GM12878 (cell line): ENCODE data around the gene MARCHF10. TPM values are rescaled to one million over a fixed set of nuclear protein-coding genes. Genes with fewer than 3 reads are reported as not detected.

Experiments used
- ATAC-seq: fragments of 200-7000 bp; cut with Tn5 transposase; 3 replicates; pipeline ENCODE4 v1.9.1; 2020; ENCODE audit warnings: mild to moderate bottlenecking, moderate library complexity
- BruUV-seq: library from RNA; stranded (reverse); fragments of 400-500 nt; replicated peaks from 2 replicates; lab custom pipeline; 2021; lab: Mats Ljungman, UMichigan
- CTCF ChIA-PET: fragments of 300-600 bp; sonication (Branson Sonifier 250); formaldehyde crosslinking; extraction: SDS; loops from one replicate; lab custom pipeline; 2021; ENCODE audit warnings: inconsistent platforms; lab: Yijun Ruan, JAX
- POLR2A ChIA-PET: fragments of 350-600 bp; formaldehyde crosslinking; extraction: SDS; loops from one replicate; lab custom pipeline; 2021; ENCODE audit warnings: inconsistent platforms; lab: Charles Lee
- RAD21 ChIA-PET: fragments of 300-600 bp; sonication (Branson Sonifier 250); formaldehyde crosslinking; loops from one replicate; lab custom pipeline; 2023; ENCODE audit warnings: antibody characterized with exemption; ENCODE audit not compliant: unreplicated experiment; lab: Charles Lee
- SMC1A ChIA-PET: fragments of 300-600 bp; sonication (Branson Sonifier 250); formaldehyde crosslinking; loops from one replicate; lab custom pipeline; 2023; ENCODE audit not compliant: unreplicated experiment, uncharacterized antibody; lab: Charles Lee
- DNase-seq: peaks from one replicate; pipeline ENCODE4 v3.0.0-alpha.2; 2011; ENCODE audit warnings: low read depth, low spot score
- FAIRE-seq: peaks from 3 replicates; lab custom pipeline; 2011; peaks lifted over from hg19 to GRCh38; lab: Jason Lieb, UNC
- H2AFZ ChIP-seq: 2 replicates; pipeline ENCODE4 v1.6.0; 2011; ENCODE audit warnings: low read depth, low read length, control low read depth; ENCODE audit not compliant: control insufficient read depth
- H3K27ac ChIP-seq: 2 replicates; pipeline ENCODE4 v1.5.1; 2011; ENCODE audit warnings: control low read depth; ENCODE audit not compliant: control insufficient read depth, insufficient read depth
- H3K27me3 ChIP-seq, 2 experiments: replicated peaks in 1 of 2; 2 replicates each; pipeline versions ENCODE4 v1.6.0 to v1.6.1; 2011; ENCODE audit warnings: low read length in 1 of 2; ENCODE audit not compliant: control insufficient read depth in 2 of 2, insufficient read depth in 2 of 2
- H3K36me3 ChIP-seq, 2 experiments: 2 replicates each; pipeline ENCODE4 v1.5.1; 2011; ENCODE audit warnings: low read length in 1 of 2; ENCODE audit not compliant: control insufficient read depth in 2 of 2, insufficient read depth in 2 of 2
- H3K4me1 ChIP-seq: 2 replicates; pipeline ENCODE4 v1.6.1; 2011; ENCODE audit warnings: mild to moderate bottlenecking, low read length, moderate library complexity, mixed read lengths; ENCODE audit not compliant: control insufficient read depth, insufficient read depth
- H3K4me2 ChIP-seq: 2 replicates; pipeline ENCODE4 v1.6.0; 2011; ENCODE audit warnings: control low read depth; ENCODE audit not compliant: control insufficient read depth, insufficient read depth
- H3K4me3 ChIP-seq: fragments of 200-600 bp; sonication (generic); 2 replicates; pipeline ENCODE4 v1.5.1; 2016
- H3K79me2 ChIP-seq: 2 replicates; pipeline ENCODE4 v1.6.0; 2011; ENCODE audit warnings: low read length; ENCODE audit not compliant: control insufficient read depth, insufficient read depth
- H3K9ac ChIP-seq: 2 replicates; pipeline ENCODE4 v1.8.0; 2011; ENCODE audit warnings: low read length, control low read depth, mixed read lengths; ENCODE audit not compliant: control insufficient read depth, insufficient read depth
- H3K9me3 ChIP-seq: replicated peaks from 3 replicates; pipeline ENCODE4 v1.5.1; 2011; ENCODE audit warnings: mild to moderate bottlenecking, low read length; ENCODE audit not compliant: control insufficient read depth, insufficient read depth
- H4K20me1 ChIP-seq: 2 replicates; pipeline ENCODE4 v1.6.0; 2011; ENCODE audit not compliant: control insufficient read depth, insufficient read depth
- BRCA1 ChIP-seq: IDR thresholded peaks from 2 replicates; pipeline ENCODE4 v1.6.1; 2011; ENCODE audit warnings: low read depth, low read length, improper control_type of control experiment
- CHD2 ChIP-seq: IDR thresholded peaks from 2 replicates; pipeline ENCODE4 v1.6.1; 2011; ENCODE audit warnings: low read depth, low read length, improper control_type of control experiment, borderline replicate concordance
- GABPA ChIP-seq: IDR thresholded peaks from 2 replicates; pipeline ENCODE4 v1.6.1; 2014; ENCODE audit warnings: antibody characterized with exemption, low read depth, mild to moderate bottlenecking, inconsistent platforms
- LARP7 ChIP-seq: fragments of 450-650 bp; IDR thresholded peaks from 2 replicates; pipeline ENCODE4 v1.6.1; 2017; ENCODE audit warnings: mild to moderate bottlenecking
- TCF3 ChIP-seq: IDR thresholded peaks from 2 replicates; pipeline ENCODE4 v1.6.1; 2012; ENCODE audit warnings: low read depth, mild to moderate bottlenecking, low read length, borderline replicate concordance; ENCODE audit not compliant: insufficient read depth
- whole genome bisulfite sequencing: methylation state at CpG from one replicate; pipeline ENCODE4 v1.1.6; 2016; ENCODE audit warnings: low lambda C conversion rate; ENCODE audit not compliant: insufficient replicate concordance, insufficient coverage; ENCODE audit errors: missing lambda C conversion rate; 5-methylcytosine and 5-hydroxymethylcytosine counted together
- in situ Hi-C: fragments of 300-500 bp; cut with MboI; formaldehyde crosslinking; loops from 9 replicates; pipeline ENCODE4 v1.14.3; 2018; ENCODE audit warnings: mixed read lengths
- intact Hi-C: fragments of 100-400 bp; cut with micrococcal nuclease; formaldehyde crosslinking; loops from one replicate; pipeline ENCODE4 v1.14.2; 2022; ENCODE audit not compliant: unreplicated experiment
- polyA plus RNA-seq, 11 experiments: library from polyadenylated mRNA; depleted of rRNA in 4 of 11; unstranded in 6 of 11; stranded (reverse) in 5 of 11; fragments of >200 nt; fragmentation: Nextera tagmentation in 4 of 11; fragmentation: Illumina TruSeq in 1 of 11; extraction: Ambion mirVana in 4 of 11; extraction: Trizol in 1 of 11; gene quantifications; 1 replicate in 1 of 11; 2 replicates in 10 of 11; pipeline versions ENCODE4 v1.2.1 to v1.2.3, GENCODE V29; 2011 to 2016; ENCODE audit warnings: inconsistent platforms in 2 of 11, missing spikeins in 2 of 11, low read depth in 1 of 11
- total RNA-seq, 4 experiments: library from RNA; depleted of rRNA in 3 of 4; stranded (reverse); fragments of >200 nt in 3 of 4; fragmentation: Illumina TruSeq in 1 of 4; extraction: Trizol in 1 of 4; gene quantifications; 2 replicates each; pipeline versions ENCODE4 v1.2.1 to v1.2.3, GENCODE V29; 2013 to 2021
- TF ChIP-seq, protein P1 (sequence below): IDR thresholded peaks from 2 replicates; pipeline ENCODE4 v1.6.1; 2012; ENCODE audit warnings: low read depth, low read length, improper control_type of control experiment

Gene MARCHF10
- total and polyA plus RNA-seq, 10 of the 15 experiments (the other 5 are each of a cell fraction or from before 2014, with no cell fraction given): 0.11 to 0.24 TPM; not detected in 8

DNA sequence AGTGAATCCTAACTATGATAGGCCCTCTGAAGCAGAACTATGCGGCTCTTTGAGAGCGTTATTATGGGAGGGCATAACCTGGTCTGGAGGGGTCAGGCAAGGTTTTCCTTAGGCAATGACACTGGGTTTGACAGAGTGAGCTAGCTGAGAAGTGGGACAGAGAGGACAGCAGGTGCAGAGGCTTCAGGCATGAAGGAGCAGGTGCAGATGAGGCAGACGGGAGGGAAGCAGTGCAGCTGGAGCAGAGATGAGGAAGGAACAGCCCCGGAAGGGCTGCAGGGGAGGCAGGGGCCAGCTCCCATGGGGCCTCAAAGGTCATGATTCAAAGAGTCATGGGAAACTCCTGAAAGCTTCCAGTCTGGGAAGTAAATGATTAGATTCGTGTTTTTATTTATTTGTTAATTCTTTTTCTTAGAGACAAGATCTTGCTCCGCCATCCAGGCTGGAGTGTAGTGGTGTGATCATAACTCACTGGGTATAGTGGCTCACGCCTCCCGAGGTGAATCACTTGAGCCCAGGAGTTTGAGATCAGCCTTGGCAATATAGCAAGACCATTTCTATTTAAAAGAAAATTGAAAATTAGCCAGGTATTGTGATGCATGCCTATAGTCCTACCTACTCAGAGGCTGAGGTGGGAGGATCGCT, 5.4 kb downstream of the MARCHF10 start (continued):
- TF ChIP-seq TCF3: no peak
- no peak for TF ChIP-seq GABPA
- no peak for TF ChIP-seq LARP7
- TF ChIP-seq CHD2: no peak

DNA sequence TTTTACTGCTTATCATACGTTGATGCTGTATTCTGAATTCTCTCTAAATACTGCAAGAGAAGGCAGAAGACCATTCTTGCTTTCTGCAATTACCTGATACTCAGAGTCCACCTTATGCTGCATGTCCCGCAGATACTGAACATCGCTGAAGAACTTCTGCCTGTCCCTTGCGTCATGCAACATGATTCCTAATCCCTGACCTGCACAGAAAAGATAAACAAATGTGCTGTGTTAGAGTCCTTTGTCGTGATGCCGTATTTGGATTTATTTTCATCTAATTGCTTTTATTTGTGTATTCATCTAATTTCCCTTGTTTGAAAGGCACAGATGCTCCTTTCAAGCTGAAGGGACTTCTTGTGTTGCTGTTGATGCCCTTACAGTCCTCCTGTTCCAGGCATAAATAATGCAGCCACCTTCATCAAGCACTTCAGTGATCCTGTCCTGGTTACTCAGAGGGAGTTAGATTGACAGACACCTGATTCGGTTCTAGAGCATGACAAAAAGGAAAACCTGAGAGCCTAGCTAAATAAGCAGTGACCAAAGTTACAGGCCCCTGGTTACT, 6.5 kb downstream of the MARCHF10 start:
- no peaks in the 10 kb centered on the region for H3K36me3 ChIP-seq
- H3K4me3 ChIP-seq: no peak overlapping the region
- FAIRE-seq: peak; percentile 18
- BruUV-seq: no TSS peak
- ChIA-PET RAD21 (no interaction called here), SMC1A (no interaction called here), CTCF (no interaction called here), POLR2A (no interaction called here)
- no peaks in the 10 kb centered on the region for H4K20me1 ChIP-seq
- H3K4me2 ChIP-seq: no peak overlapping the region
- ATAC-seq: no peak
- WGBS: 56% methylated on average over 7 of the region's 7 CpGs
- H3K79me2 ChIP-seq: no peaks in the 10 kb centered on the region
- no peak overlapping the region for H3K27ac ChIP-seq
- intact Hi-C loops (no loop called here), in situ Hi-C loops (no loop called here)
- H2AFZ ChIP-seq: no peak overlapping the region
- no peaks in the 10 kb centered on the region for H3K9me3 ChIP-seq
- H3K27me3 ChIP-seq: peaks cover 0 to 3% of the 10 kb centered on the region in 2 experiments; a peak in 2 of 4 replicates
- TF ChIP-seq, protein P1, sequence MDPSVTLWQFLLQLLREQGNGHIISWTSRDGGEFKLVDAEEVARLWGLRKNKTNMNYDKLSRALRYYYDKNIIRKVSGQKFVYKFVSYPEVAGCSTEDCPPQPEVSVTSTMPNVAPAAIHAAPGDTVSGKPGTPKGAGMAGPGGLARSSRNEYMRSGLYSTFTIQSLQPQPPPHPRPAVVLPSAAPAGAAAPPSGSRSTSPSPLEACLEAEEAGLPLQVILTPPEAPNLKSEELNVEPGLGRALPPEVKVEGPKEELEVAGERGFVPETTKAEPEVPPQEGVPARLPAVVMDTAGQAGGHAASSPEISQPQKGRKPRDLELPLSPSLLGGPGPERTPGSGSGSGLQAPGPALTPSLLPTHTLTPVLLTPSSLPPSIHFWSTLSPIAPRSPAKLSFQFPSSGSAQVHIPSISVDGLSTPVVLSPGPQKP: no peak
- no peak for TF ChIP-seq BRCA1
- no peak overlapping the region for H3K9ac ChIP-seq
- H3K4me1 ChIP-seq: no peaks in the 10 kb centered on the region
- no peak for DNase-seq
